HG03103 (cell line): ENCODE data around the gene SOCS7.
"Not testable (repeated sequence)": the region's sequence is repeated elsewhere in the genome, so short reads cannot be mapped to it uniquely, and the experiment has no call there.

Experiments
- ATAC-seq: cut with Tn5 transposase; IDR thresholded peaks from one replicate; pipeline ENCODE4 v1.9.1; 2021; ENCODE audit warnings: low read depth; ENCODE audit not compliant: unreplicated experiment

SOCS7 gene

DNA sequence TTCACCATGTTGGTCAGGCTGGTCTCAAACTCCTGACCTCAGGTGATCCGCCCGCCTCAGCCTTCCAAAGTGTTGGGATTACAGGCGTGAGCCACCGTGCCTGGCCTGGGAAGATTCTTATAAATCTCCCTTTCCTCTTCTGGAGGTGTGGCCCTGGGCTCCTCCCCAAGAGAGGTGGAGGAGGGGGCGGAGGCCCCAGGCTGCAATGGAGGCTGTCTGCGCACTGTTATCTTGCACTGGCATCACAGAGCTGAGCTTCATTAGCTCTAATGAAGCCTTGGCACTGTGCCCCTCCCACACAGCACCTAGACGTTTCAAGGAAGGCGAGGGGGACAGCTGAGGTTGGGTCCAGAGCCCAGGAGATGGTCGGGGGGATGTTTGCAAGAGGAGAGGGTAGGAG lies 84.2 kb downstream of the SOCS7 start:
- no peak for ATAC-seq

DNA sequence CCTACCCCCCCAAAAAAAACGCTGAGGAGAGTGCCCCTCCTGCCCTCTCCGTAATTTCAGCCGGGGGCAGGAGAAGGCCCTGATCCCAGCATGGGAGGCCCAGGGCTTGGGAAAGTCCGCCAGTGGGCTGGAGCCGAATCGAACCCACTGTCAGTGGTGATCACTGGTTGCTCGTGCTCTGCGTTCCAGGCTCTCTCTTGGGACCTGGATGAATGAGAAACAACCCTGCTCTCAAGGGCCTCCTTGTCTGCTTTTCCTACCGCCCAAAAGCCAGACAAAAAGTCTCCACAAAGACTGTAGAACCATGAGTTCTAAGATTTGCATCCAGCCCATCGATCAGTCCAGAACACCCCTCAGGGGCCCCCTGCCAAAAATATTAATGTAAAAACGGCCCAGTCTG lies 84.7 kb downstream of the SOCS7 start:
- ATAC-seq = no peak

DNA sequence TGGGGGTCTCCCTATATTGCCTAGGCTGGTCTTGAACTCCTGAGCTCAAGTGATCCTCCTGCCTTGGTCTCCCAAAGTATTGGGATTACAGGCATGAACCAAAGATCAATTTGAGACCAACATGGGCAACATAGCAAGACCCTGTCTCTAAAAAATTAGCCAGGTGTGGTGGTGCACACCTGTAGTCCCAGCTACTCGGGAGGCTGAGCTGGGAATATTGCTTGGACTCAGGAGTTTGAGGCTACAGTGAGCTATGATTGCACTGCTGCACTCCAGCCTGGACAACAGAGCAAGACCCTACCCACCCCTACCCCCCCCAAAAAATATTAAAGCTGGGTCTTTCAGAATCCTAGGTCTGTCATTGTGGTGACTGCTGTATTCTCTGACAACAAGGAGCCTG lies 85.7 kb downstream of the SOCS7 start:
- ATAC-seq = not testable (repeated sequence)

DNA sequence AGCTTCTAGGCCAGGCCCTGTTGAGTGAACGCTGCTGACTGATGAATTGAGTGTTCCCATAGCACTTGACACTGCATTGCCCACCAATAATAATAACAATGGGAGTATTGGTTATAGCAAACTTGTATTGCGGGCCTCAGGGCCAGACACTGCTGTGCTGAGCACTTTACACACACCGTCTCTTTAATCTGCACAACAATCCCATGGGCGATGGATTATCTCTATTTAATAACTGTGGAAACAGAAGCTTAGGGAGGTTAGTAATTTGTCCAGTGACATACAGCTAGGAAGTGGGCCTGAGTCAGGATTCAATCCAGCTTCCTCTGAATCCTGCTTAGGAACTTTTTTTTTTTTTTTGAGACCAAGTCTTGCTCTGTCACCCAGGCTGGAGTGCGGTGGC lies 87.8 kb downstream of the SOCS7 start:
- no peak for ATAC-seq

DNA sequence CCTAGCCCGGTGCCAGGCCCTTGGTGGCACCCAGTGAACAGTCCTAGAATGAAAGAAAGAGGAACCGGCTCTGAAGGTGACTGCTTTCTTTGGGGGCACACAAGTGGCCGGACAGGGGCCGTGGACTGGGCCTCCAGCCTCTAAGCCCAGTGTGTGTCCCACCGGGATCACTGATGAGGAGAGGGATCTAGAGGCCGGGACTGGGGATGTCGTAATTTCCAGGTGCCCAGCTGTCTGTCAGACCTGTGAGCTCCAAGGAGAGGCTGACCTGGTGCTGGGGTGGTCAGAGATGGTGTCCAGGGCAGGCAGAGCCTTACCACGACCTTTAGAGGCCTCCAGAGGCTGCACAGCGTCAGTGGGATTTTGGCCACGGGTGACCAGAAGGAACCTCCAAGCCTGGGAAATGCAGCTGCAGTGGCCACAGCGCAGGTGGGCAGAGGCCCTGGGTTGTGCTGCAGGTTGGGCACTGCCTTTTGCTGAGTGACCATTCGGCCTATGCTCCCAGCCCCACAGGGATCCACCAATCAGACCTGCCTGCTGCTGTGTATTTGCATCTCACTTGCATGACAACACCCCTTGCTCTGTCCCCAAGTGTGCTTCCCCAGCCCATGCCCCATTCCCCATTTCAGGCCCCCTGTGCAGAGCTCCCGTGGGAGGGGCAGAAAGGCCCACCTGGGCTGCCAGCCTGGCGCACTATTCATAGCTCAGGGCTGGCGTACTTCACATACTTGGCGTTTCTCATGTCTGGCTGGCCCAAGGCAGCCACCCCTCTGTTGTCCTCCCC lies 89.2 kb downstream of the SOCS7 start:
- no peak for ATAC-seq

DNA sequence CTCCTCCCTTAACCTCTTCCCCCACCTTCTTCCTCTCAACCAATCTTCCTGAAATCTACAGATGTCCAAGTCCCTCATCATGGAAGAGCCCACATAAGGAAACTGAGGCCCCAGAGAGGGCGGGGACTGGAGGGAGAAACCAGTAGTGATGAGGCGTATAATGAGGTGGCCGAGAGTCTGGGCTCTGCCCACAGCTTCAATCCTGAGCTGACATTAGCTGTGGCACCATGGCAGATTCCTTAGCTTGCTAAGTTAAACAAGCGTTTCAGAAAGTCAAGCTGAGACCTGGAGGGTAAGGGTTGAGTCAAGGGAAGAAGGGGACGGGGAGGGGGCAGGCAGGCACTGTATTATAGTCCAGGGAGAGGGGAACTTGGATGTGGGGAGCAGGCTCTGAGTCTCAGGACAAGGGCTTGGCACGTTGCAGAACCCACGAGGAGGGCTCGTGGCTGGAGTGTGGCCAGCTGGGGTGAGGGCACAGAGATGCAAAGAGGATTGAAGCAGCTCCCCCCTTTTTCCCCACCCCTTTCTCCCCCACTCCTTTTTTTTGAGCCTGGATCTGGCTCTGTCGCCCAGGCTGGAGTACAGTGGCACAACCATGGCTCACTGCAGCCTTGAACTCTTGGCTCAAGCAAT lies 89.9 kb downstream of the SOCS7 start:
- no peak for ATAC-seq

DNA sequence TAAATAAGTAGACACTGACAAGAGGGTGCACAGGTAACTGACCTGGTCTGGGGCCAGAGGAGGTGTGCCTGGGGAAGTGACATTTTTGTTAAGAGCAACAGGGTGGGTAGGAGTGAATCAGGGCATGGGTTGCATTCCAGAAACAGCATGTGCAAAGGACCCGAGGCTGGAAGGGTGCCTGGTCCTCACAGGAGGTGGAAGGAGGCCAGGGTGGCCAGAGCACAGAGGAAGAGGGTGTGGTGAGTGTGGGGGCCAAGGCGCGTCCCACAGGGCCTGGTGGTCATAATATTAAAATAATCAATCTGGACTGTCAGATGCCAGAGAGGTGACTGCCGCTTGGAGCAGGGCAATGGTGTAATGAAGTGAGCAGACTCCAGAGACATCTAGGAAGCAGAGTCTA lies 90.9 kb downstream of the SOCS7 start:
- no peak for ATAC-seq

DNA sequence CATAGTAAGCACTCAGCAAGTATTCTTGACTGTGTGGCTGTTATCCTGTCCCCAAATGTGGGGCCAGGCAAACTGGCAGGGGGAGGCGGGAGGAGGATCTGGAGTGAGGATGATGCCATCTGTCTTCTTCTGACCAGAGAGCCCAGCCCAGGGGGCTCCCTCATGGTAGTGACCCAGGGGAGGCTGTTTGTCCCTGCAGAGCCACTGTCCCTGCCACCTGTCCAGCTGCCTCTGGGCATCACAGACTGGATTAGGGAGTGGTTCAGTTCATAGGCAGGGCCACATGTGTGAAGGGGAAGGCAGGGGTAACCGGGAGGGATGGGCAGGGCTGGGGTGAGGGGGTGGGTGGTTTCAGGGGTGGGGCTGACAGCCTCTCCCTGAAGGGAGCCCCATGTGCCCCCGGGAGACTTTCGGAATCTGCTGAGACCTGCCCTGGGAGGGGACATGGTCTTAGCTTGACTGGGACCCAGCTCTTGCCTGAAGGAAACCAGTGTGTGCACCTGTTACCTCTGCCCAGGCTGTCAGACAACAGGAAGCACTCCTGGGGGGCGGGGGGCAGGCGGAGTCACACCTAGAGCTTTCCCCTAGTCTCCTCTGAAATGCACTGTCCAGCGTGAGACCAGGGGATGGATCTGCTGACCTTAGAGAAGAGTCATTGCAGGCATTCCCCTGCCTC lies 91.8 kb downstream of the SOCS7 start:
- no peak for ATAC-seq

DNA sequence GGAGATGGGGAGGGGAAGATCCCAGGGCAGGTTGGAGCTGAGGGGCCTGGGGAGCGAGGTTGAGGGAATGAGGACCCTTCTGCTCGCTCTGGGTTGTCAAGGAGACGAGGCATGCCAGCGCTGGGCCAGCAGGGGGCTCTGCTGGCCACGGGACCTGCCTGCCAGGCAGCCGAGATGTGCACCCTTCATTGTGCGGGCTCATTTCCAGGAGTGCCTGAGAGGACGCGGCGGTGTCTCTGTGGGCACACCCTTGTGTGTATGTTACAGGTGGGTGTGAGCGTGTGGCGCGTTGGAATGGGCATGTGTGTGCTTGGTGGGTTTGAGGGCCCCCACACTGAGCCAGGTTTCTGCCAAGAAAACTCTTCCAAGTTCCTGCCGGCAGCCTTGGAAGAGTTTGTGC lies 92.5 kb downstream of the SOCS7 start:
- no peak for ATAC-seq

DNA sequence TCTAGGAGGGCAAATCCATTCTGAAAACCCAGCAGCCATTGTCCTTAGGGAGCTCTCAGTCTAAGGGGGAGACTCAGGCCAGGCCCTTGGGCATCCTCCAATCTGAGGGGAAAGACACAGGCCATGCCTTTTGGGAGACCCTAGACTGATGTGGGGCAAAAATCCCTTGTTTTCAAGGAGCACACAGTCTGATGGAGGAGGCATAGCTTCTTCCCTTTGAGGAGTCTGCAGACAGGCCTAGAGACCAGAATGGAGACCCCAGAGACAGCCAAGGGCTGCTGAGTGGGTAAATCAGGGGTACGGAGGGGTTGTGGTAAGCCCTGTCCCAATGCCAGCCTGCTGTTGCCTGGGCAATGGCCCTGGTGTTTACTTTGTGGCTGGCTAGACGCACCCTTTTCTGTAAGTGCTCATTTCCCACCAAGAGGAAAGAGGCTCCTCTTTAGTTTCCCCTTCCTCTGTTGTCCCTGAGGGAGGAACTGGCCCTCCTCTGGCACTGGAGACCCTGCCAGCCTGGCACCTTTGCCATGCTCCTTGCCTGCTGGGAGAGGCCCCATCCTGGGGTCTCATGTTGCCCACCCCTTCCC lies 96.0 kb downstream of the SOCS7 start:
- no peak for ATAC-seq

DNA sequence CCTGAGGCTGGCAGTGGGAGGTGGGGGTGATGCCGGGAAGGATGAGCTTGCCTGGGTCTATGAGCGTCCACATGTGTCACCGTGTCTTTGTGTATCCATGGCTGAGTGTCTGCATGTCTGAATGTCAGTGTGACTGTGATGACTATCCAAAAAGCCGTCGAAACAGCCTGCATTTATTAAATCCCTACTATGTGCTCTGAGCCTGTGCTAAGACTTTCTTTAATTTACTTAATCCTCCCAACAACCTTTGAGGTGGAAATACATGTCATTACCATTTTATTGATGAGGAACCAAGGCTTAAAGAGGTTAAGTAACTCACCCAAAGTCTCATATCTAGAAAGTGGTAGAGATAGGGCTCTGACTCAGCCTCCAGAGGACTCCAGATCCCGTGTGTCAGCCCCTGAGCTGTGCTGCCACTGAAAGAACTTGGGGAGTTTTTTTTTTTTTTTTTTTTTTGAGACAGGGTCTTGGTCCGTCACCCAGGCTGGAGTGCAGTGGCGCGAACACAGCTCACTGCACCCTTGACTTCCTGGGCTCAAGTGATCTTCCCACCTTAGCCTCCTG lies 96.6 kb downstream of the SOCS7 start:
- ATAC-seq = no peak

DNA sequence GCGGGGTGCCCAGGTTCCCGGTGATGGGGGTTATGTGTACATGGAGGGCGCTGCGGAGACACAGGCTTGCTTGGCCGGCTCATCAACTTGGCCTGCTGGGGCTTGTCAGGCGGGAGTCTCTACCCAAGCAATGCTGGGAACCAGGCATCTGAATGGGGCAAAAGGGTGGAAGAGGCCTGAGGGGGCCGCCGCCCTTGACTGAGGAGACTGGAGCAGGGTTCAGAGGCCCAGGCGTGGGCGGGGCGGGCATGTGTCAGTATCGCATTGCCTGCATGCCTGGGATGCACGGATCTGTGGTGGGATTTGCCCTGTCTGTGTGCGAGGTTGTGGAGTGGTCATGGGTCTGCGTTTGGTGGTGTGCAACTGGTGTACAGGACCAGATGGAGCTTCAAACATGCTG lies 97.7 kb downstream of the SOCS7 start:
- ATAC-seq = no peak

DNA sequence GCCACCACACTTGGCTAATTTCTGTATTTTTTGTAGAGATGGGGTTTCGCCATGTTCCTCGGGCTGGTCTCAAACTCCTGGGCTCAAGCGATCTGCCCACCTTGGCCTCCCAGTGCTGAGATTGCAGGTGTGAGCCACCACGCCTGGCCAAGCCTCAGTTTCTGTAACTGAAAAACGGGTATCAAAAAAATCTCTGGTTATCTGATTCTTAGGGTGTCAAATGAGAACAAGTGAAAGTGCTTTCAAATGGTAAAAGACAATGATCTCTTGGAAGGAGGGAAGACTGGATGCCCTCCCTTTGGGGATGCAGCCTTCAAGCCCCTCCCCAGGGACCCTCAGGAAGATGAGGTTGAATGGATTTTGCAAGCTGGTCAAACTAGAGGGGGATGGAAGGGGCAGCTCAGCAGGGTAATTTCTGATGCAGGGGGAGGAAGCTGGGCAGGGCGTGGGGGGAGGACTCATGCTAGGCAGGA lies 98.9 kb downstream of the SOCS7 start:
- no peak for ATAC-seq

DNA sequence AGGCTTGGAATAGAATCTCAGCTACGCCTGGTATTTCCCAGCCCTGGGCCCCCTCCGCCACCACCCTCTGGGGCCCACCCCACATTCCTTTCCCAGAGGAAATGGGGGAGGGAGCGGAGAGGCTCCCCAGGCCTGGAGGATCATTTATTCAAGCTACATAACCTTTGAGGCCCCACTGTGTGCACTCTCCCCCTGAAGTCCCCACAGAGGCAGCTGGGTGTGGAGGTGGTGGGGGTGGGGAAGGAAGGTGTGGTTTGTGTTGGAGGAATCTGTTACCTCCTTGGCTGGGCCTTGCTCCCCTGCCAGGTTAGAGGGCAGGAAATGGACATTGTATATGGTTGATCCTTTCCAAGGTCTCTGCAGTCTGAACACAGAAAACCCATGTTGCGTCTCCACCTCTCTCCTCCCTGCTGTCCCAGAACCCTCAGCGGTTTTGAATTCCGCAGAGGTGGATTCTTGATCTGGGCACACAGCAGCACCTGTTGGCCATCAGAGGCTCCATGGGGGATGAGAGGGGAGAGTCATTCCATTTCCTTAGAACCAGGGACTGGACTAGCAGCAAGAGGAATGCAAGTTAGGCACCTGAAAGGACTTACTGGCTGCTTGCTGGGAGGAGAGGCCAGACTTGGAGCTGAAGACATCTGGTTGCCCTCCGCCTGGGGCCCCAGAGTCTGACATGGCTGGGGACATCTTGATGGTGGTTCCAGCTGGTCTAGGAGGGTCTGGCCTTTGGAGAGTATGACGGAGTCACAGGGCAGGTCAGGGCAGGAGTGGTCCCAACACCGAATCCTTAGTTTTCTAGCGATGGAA lies 99.6 kb downstream of the SOCS7 start:
- no peak for ATAC-seq

DNA sequence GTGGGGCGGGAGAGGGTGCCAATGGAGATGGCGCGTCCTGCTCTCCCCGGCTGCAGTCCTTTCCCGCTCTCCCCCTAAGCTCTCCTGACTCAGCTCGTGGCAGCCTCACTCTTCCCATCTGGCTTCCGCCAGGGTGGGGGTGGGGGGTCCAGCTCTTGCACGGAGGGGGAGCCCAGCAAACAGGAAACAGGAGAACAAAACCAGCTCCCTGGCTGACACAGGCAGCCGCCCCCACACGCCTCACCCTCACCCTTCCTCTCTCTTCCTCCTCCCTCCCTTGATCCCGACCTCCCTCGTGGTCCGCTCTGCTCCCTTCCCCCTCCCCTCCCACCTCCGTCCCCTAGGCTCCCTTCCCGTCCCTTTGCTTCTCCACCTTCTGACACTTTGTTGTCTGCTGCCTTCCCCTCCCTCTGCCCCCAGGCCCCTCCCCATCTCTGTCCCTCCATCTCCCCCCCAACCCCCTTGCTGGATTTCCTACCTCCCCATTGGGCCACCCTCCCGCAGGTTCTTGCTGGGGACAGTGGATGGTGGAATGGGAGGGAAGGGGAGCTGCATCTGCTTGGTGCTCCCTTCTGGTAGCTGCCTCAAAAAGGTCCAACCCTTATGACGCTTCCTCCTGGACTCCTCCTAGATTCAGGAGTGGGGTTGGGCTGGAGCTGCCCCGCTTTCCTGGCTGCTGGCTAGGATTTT lies 100.3 kb downstream of the SOCS7 start:
- no peak for ATAC-seq

DNA sequence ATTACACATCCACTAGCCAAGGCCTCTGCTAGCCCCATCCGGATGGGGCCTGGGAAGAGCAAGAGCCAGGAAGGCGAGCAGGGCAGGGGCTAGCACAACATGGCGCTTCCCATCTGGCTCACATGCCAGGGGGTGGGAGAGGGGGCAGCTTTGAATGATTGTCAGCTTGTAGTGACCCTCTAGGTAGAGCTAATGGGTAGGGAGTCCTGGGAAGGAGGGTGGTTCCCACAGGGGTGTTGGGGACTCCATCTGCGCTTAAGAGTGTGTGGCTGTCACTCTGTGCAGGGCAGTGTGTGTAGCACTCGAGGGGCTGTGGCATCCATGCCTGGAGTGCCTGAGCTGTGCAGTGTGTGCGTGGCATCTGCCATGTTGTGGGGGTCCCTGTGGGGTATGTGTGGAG lies 101.1 kb downstream of the SOCS7 start:
- ATAC-seq = no peak

DNA sequence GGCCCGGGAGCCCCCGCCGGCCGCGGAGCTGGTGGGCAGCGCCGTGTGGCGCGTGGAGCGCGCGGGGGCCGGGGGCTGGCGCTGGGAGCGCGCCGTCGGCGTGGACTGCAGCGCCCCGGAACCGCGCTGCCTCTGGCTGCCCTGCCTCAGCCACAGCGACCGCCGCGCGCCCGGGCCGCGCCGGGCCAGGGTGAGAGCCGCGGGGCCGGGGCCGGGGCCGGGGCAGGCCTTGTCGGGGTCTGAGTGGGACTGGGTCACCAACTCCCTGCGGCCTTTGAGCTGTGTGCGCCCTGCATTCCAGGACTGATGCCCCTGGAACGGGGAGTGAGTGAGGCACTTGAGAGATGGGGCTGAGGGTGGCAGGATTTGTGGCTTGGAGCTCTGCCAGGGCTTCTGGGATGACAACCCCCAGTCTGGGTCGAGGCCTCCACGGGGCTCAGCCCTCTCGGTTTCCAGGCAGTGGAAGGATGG lies 102.3 kb downstream of the SOCS7 start:
- ATAC-seq = no peak

DNA sequence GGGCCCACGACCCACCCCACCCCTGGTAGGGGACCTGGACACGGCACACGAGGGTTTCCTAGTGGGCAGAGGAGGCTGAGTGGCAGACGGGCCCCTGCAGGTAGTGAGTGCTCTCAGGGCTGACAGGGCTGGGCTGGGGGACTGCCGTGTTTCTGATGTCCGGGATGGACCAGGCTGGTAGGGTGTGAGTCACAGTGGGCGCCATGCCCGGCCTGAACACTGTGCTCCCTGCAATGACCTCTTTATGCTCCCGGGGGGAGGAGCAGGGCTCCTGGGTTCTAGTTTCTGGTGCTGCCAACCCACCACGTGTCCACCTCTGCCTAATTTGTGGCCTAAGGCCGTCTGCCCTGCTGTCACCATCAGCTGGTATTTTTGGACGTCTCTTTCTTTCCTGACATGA lies 102.9 kb downstream of the SOCS7 start:
- no peak for ATAC-seq
